Esophagus squamous epithelium (tissue), 4 donors: ENCODE measurements around the gene E2F4.

Experiments
- CTCF ChIP-seq, 6 experiments: fragments of 450-650 bp in 4 of 6; fragments of 200-600 bp in 2 of 6; sonication (generic) in 2 of 6; IDR thresholded peaks; one replicate each; pipeline ENCODE4 v1.5.1; 2016 to 2019; ENCODE audit warnings: antibody characterized with exemption in 6 of 6, mild to moderate bottlenecking in 4 of 6, moderate library complexity in 4 of 6
- POLR2A ChIP-seq, 4 donors: fragments of 450-650 bp; IDR thresholded peaks; one replicate each; pipeline ENCODE4 v1.6.1; 2017; ENCODE audit warnings: antibody characterized with exemption in 4 of 4, mild to moderate bottlenecking in 4 of 4, moderate library complexity in 3 of 4

GRCh38 chr16:67148656-67149275 lies 43.2 kb upstream of the E2F4 start:
- no peak for TF ChIP-seq CTCF (IDR thresholded peaks at IDR 0.05)
- TF ChIP-seq POLR2A (IDR thresholded peaks at IDR 0.05): no peak
